NCI-H146 (cell line): ENCODE results near the gene ATP10D.
"Not testable (repeated sequence)": the region's sequence is repeated elsewhere in the genome, so short reads cannot be mapped to it uniquely, and the experiment has no call there.

Experiments used
- DNase-seq: peaks from one replicate; lab custom pipeline; 2025; lab: John Stamatoyannopoulos, UW

The ATP10D gene

GRCh38 chr4:47488706-47489105 is 3.6 kb downstream of the ATP10D start:
- DNase-seq: no peak

GRCh38 chr4:47490550-47490949 is 5.5 kb downstream of the ATP10D start:
- DNase-seq: no peak

- DNase-seq: no peak
Observed at GRCh38 chr4:47493238-47494123, 8.4 kb downstream of the ATP10D start.

- DNase-seq: no peak
Observed at GRCh38 chr4:47494124-47494430, 9.0 kb downstream of the ATP10D start.

- DNase-seq: no peak
Observed at GRCh38 chr4:47498899-47499298, 13.8 kb downstream of the ATP10D start.

GRCh38 chr4:47499700-47500099 is 14.6 kb downstream of the ATP10D start:
- no peak for DNase-seq

- DNase-seq: no peak
Observed at GRCh38 chr4:47500776-47501175, 15.7 kb downstream of the ATP10D start.

GRCh38 chr4:47505147-47505546 is 20.1 kb downstream of the ATP10D start:
- DNase-seq: no peak

- no peak for DNase-seq
Observed at GRCh38 chr4:47505666-47506065, 20.6 kb downstream of the ATP10D start.

GRCh38 chr4:47510506-47511143 is 25.6 kb downstream of the ATP10D start:
- DNase-seq: no peak

- no peak for DNase-seq
Observed at GRCh38 chr4:47513461-47513860, 28.4 kb downstream of the ATP10D start.

- no peak for DNase-seq
Observed at GRCh38 chr4:47519239-47519883, 34.3 kb downstream of the ATP10D start.

- no peak for DNase-seq
Observed at GRCh38 chr4:47525154-47525819, 40.2 kb downstream of the ATP10D start.

GRCh38 chr4:47526281-47526680 is 41.2 kb downstream of the ATP10D start:
- DNase-seq: no peak

- not testable (repeated sequence) for DNase-seq
Observed at GRCh38 chr4:47528646-47529045, 43.6 kb downstream of the ATP10D start.

GRCh38 chr4:47530801-47531200 is 45.7 kb downstream of the ATP10D start:
- no peak for DNase-seq

- DNase-seq: no peak
Observed at GRCh38 chr4:47531241-47531953, 46.3 kb downstream of the ATP10D start.

GRCh38 chr4:47531954-47532321 is 46.9 kb downstream of the ATP10D start:
- no peak for DNase-seq

GRCh38 chr4:47532658-47533057 is 47.6 kb downstream of the ATP10D start:
- no peak for DNase-seq

- no peak for DNase-seq
Observed at GRCh38 chr4:47533689-47534347, 48.7 kb downstream of the ATP10D start.

GRCh38 chr4:47534772-47535171 is 49.7 kb downstream of the ATP10D start:
- DNase-seq: no peak
